Stimulated activated CD8-positive, alpha-beta memory T cell treated with anti-CD3 and anti-CD28 coated beads, Interleukin-7, amount 100 ng/mL, for 48 hours (primary cell): ENCODE data around the gene TGFA.

ENCODE experiments used
- DNase-seq, 2 donors: peaks; one replicate each; pipeline ENCODE4 v3.0.0-alpha.2; 2020; ENCODE audit warnings: low read depth in 1 of 2; ENCODE audit errors: extremely low read depth in 1 of 2

The TGFA gene

GRCh38 chr2:70525032-70525431, 28.6 kb downstream of the TGFA start:
- no peak for DNase-seq

- peak in 1 of 2 donors; percentile 16 for DNase-seq
Measured at GRCh38 chr2:70523996-70524965, 29.3 kb downstream of the TGFA start.

- no peak for DNase-seq
Measured at GRCh38 chr2:70523672-70523995, 30.0 kb downstream of the TGFA start.

GRCh38 chr2:70522627-70523026, 31.0 kb downstream of the TGFA start:
- no peak for DNase-seq

GRCh38 chr2:70520825-70521224, 32.8 kb downstream of the TGFA start:
- no peak for DNase-seq

GRCh38 chr2:70519453-70519852, 34.2 kb downstream of the TGFA start:
- no peak for DNase-seq

- no peak for DNase-seq
Measured at GRCh38 chr2:70518557-70518956, 35.1 kb downstream of the TGFA start.

GRCh38 chr2:70517804-70518203, 35.8 kb downstream of the TGFA start:
- no peak for DNase-seq

- peak in 1 of 2 donors; percentile 6 for DNase-seq
Measured at GRCh38 chr2:70516596-70516995, 37.0 kb downstream of the TGFA start.

GRCh38 chr2:70515938-70516337, 37.7 kb downstream of the TGFA start:
- no peak for DNase-seq

- no peak for DNase-seq
Measured at GRCh38 chr2:70514612-70515055, 39.0 kb downstream of the TGFA start.

- no peak for DNase-seq
Measured at GRCh38 chr2:70513738-70514137, 39.9 kb downstream of the TGFA start.

GRCh38 chr2:70511971-70512729, 41.5 kb downstream of the TGFA start:
- DNase-seq, result no peak

GRCh38 chr2:70510313-70510712, 43.3 kb downstream of the TGFA start:
- DNase-seq, result no peak

- no peak for DNase-seq
Measured at GRCh38 chr2:70509565-70509964, 44.1 kb downstream of the TGFA start.

- DNase-seq, result no peak
Measured at GRCh38 chr2:70508711-70509462, 44.7 kb downstream of the TGFA start.

GRCh38 chr2:70505613-70506391, 47.8 kb downstream of the TGFA start:
- no peak for DNase-seq

GRCh38 chr2:70504750-70505149, 48.9 kb downstream of the TGFA start:
- DNase-seq, result no peak

- DNase-seq, result no peak
Measured at GRCh38 chr2:70503896-70504295, 49.7 kb downstream of the TGFA start.

- DNase-seq, result no peak
Measured at GRCh38 chr2:70501728-70502127, 51.9 kb downstream of the TGFA start.
